ENCODE measurements around the gene PSTPIP2. TPM values are rescaled to one million over a fixed set of nuclear protein-coding genes. Genes with fewer than 3 reads are reported as not detected.

Gene PSTPIP2
- total and polyA plus RNA-seq, 2 donors (not counting 1 experiment from before 2014, with no cell fraction given), result 0.42 to 0.76 TPM

DNA sequence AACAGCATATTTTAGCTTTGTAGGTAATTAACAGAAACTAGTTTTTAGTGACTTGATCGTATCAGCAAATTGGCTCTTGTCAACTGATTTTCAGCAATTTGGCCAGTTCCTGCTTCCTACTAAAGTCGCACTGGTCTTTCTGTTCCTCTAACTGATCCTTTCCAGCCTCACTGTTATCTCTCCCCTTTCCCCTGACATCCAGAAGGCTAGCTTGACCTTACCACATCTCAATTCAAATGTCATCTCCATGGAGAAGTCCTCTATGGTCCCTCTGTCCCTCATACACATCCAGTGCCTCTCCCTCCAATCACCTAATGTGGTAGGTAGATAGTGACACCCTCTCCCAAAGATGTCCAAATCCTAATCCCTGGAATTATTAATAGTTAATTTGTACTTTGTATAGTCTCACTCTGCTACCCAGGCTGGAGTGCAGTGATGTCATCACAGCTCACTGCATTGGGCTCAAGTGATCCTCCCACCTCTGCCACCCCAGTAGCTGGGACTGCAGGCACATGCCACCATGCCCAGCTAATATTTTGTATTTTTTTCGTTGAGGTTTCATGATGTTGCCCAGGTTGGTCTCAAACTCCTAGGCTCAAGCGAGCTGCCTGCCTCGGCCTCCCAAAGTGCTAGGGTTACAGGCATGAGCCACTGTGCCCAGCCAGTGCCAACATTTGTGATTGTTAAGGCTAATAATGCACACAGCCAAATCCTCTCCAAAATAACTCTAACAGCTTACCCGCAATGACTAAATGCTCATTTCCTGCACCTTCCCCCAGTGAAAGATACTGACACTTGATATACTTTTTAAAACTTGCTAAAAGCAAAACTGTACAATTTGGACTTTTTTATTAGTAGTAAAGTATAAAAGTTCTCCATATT lies 16.9 kb downstream of the PSTPIP2 start:
- H3K27ac ChIP-seq (ENCODE audit: low read length in 2 of 2), result no peak overlapping the region

More for the DNA sequence above, 16.9 kb downstream of the PSTPIP2 start:
- WGBS (ENCODE audit: insufficient coverage), result 61% methylated on average over 5 of the region's 6 CpGs
- no peaks in the 10 kb centered on the region for H3K79me2 ChIP-seq (ENCODE audit: control insufficient read depth, insufficient read depth, low read length)
- no peak for ATAC-seq (ENCODE audit: low read depth)
- no peak overlapping the region for H3K4me3 ChIP-seq (ENCODE audit: control extremely low read depth in 1 of 5, extremely low read depth in 1 of 5, insufficient read depth in 1 of 5, low read depth in 2 of 5, low read length in 4 of 5)
- Mint-ChIP-seq H3K4me3 (no peak overlapping the region), H3K4me1 (no peaks in the 10 kb centered on the region), H3K27ac (no peak overlapping the region), H3K9me3 (ENCODE audit: insufficient read depth) (no peaks in the 10 kb centered on the region), H3K27me3 (peaks cover 6% of the 10 kb centered on the region)
- no peaks in the 10 kb centered on the region for H3K36me3 ChIP-seq (replicated peaks in 1 of 2; ENCODE audit: control extremely low read depth in 1 of 2, control insufficient read depth in 1 of 2, extremely low read depth in 1 of 2, insufficient read depth in 2 of 2, low read length in 1 of 2)
- no peak for TF ChIP-seq EZH2 (IDR thresholded peaks at IDR 0.05; ENCODE audit: borderline replicate concordance, insufficient read depth, low read depth, low read length, poor library complexity, severe bottlenecking)
- no peak for TF ChIP-seq CTCF (IDR thresholded peaks at IDR 0.05)
- H4K20me1 ChIP-seq (ENCODE audit: control insufficient read depth, insufficient read depth, low read length, poor library complexity, severe bottlenecking), result no peaks in the 10 kb centered on the region
- intact Hi-C loops (cut with micrococcal nuclease), result no loop called here
- CTCF ChIA-PET, result interaction anchor here (0.6 to 1.6 kb wide), 2 partner anchors 18 to 47 kb away, joined by 3 to 4 read pairs; no protein-coding TSS in a partner anchor
- no peak overlapping the region for H3K4me2 ChIP-seq (replicated peaks; ENCODE audit: low read depth, low read length, poor library complexity, severe bottlenecking)
- no peaks in the 10 kb centered on the region for H3K9me3 ChIP-seq (ENCODE audit: control extremely low read depth in 1 of 3, control insufficient read depth in 2 of 3, insufficient read depth in 1 of 3, low read length in 2 of 3)
- H2AFZ ChIP-seq (ENCODE audit: insufficient read depth, low read depth, low read length, poor library complexity, severe bottlenecking), result no peak overlapping the region
- H3K4me1 ChIP-seq (ENCODE audit: control insufficient read depth in 2 of 2, insufficient read depth in 2 of 2, low read length in 2 of 2), result no peaks in the 10 kb centered on the region
- H3K9ac ChIP-seq (ENCODE audit: low read length), result no peak overlapping the region
- no peaks in the 10 kb centered on the region for H3K27me3 ChIP-seq (replicated peaks in 1 of 4; ENCODE audit: control extremely low read depth in 1 of 4, control insufficient read depth in 3 of 4, insufficient read depth in 4 of 4, low read length in 3 of 4)
- no peak for DNase-seq
- POLR2A ChIA-PET, result no interaction called here

All from B cell (primary cell).